ENCODE results near the gene ZNF536. TPM values are rescaled to one million over a fixed set of nuclear protein-coding genes. Genes with fewer than 3 reads are reported as not detected.
A peak's percentile ranks its signal among the peaks of the same experiment; 100 is the strongest.
"Not testable (repeated sequence)": the region's sequence is repeated elsewhere in the genome, so short reads cannot be mapped to it uniquely, and the experiment has no call there.

ZNF536 gene
- total RNA-seq, 4 donors from 2014 or later: 30.8 to 48.7 (median 40.8) TPM

DNA sequence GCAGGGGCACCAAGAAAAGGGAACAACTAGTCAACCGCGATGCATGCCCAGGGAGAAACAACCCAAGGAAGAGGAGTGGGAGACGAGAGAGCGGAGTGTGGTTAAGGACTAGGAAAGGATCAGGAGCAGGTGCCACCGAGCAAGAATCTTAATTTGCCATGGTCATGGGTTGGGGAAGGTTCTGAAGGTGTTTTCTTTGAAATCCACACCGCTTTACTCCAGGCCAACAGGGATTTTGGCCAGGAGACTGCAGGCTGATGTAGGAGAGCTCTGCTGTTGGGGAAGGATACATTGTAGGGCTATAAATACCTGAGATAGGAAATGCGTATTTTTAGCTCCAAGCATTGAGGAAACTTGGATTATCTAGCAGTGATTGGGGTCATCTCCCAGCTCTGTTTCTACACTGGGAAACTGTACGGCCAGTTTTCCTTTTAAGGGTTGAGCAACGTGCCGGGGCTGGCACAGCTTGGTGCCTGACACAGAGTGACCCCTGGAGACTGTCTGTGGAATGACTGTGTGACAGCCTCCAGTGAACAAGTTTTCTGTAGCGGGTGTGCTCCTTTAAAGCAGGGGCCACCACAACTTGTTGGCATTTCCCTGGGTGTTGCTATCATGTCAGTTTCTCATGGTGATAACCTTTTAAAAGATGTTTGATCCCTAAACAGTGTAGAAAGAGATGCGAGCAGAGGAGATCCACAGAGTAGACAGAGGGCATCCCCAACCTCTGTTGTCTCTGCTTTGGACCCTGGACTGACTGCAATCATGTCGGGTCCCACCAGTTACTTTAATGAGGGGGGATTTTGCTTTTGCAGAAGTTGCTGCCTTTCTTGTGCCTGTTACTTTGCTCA is 34.3 kb downstream of the ZNF536 start:
- DNase-seq (ENCODE audit: low spot score in 2 of 2): no peak
- Histone ChIP-seq H3K36me3 (no peaks in the 10 kb centered on the region), H3K4me1 (peaks cover 0 to 19% (median 3%) of the 10 kb centered on the region in 4 donors), H3K27ac (peak overlapping the region in 3 of 4 donors; percentile 8 to 46 (median 9)), H3K4me3 (no peak overlapping the region), H3K9me3 (no peaks in the 10 kb centered on the region), H3K27me3 (no peaks in the 10 kb centered on the region)
- WGBS, 2 donors: 56 to 58% methylated on average over 13 of the region's 13 CpGs
- TF ChIP-seq EP300 (IDR thresholded peaks at IDR 0.05) (no peak), POLR2A (IDR thresholded peaks at IDR 0.05) (no peak)
- TF ChIP-seq, protein P1, sequence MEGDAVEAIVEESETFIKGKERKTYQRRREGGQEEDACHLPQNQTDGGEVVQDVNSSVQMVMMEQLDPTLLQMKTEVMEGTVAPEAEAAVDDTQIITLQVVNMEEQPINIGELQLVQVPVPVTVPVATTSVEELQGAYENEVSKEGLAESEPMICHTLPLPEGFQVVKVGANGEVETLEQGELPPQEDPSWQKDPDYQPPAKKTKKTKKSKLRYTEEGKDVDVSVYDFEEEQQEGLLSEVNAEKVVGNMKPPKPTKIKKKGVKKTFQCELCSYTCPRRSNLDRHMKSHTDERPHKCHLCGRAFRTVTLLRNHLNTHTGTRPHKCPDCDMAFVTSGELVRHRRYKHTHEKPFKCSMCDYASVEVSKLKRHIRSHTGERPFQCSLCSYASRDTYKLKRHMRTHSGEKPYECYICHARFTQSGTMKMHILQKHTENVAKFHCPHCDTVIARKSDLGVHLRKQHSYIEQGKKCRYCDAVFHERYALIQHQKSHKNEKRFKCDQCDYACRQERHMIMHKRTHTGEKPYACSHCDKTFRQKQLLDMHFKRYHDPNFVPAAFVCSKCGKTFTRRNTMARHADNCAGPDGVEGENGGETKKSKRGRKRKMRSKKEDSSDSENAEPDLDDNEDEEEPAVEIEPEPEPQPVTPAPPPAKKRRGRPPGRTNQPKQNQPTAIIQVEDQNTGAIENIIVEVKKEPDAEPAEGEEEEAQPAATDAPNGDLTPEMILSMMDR (IDR thresholded peaks at IDR 0.05): peak; percentile 17 to 43 (median 40)

DNA sequence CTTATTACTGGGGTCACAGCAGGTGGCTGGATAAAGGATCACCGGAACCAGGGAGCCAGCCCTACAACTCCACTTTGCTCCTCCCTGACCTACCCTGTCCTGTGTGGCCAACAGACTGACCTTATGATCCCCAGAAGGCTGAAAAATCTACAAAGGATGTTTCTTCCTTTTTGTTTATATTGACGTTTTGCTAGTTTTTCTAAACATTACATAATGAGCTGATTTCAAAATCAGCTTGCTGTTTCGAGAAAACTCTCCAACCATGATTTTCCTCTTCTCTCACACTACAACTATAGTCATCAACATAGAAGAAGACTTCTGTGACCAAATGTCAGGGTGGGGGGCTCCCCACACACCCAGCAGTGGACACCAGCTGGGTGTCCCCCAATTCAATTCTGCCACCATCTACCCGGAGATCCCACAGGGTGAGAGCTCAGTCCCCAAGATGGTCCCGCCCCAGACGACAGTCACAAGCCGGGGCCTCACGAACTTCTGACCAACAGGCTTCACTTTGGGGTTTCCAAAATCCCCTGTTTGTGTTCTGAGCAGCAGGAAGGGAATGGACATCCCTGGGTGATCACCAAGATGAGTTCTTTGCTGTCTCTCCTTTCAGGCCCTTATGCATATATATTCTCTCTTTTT is 35.0 kb downstream of the ZNF536 start:
- Histone ChIP-seq H3K9me3 (no peaks in the 10 kb centered on the region), H3K4me1 (peaks cover 0 to 19% (median 3%) of the 10 kb centered on the region in 4 donors), H3K4me3 (no peak overlapping the region), H3K27ac (peak overlapping the region in 2 of 4 donors; percentile 8 to 46), H3K27me3 (no peaks in the 10 kb centered on the region), H3K36me3 (no peaks in the 10 kb centered on the region)
- DNase-seq (ENCODE audit: low spot score in 2 of 2): no peak
- WGBS, 2 donors: 64 to 67% methylated on average over 8 of the region's 8 CpGs
- TF ChIP-seq POLR2A (IDR thresholded peaks at IDR 0.05): no peak
- TF ChIP-seq EP300 (IDR thresholded peaks at IDR 0.05): no peak
- TF ChIP-seq, protein P1 (IDR thresholded peaks at IDR 0.05): no peak

DNA sequence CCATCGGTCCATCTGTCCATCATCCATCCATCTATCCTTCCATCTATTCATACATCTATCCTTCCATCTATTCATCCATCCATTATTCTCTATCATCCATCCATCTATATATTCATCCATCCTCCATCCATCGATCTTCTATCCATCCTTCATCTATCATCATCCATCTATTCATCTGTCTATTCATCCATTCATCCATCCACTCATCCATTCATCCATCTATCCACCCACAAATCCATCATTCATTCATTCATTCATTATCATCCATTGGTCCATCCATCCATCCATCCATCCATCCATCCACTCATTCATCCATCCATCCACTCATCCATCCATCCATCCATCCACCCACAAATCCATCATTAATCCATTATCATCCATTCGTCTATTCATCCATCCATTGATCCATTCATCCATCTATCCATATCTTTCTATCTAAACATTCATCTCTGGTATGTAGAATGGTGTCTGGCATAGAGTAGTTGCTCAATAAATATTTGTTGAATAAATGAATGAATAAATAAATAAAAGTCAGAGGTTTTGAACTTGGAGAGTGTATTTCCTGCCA is 36.6 kb downstream of the ZNF536 start:
- H3K27ac ChIP-seq: no peak overlapping the region
- peaks cover 0 to 10% (median 3%) of the 10 kb centered on the region in 4 donors for H3K4me1 ChIP-seq
- DNase-seq (ENCODE audit: low spot score in 2 of 2): no peak
- no peaks in the 10 kb centered on the region for H3K27me3 ChIP-seq
- TF ChIP-seq EP300 (IDR thresholded peaks at IDR 0.05) (no peak), POLR2A (IDR thresholded peaks at IDR 0.05) (no peak)
- TF ChIP-seq, protein P1 (IDR thresholded peaks at IDR 0.05): no peak
- no peak overlapping the region for H3K4me3 ChIP-seq
- WGBS, 2 donors: 94 to 95% methylated on average over 3 of the region's 3 CpGs
- H3K9me3 ChIP-seq: no peaks in the 10 kb centered on the region
- H3K36me3 ChIP-seq: no peaks in the 10 kb centered on the region

DNA sequence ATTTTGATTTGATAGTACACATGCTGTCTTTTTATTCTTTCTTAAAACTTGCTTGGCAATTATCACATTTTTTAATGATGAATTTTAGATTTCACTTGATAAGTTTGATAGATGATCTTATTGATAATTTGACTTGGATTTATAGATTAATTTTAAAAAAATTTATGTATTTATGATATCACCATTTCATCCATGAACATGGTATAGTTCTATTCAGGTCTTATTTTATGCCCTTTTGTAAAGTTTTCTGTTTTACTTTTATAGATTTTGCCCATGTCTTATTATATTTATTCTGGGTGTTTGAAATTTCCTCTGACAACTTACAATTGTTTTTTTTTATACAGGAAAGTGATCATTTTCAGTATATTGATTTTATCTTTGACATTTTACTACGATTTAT is 39.5 kb downstream of the ZNF536 start:
- no peaks in the 10 kb centered on the region for H3K36me3 ChIP-seq
- H3K9me3 ChIP-seq: no peaks in the 10 kb centered on the region
- 91 to 95% methylated on average over 1 of the region's 1 CpG for WGBS, 2 donors
- no peak for DNase-seq (ENCODE audit: low spot score in 2 of 2)
- H3K27ac ChIP-seq: no peak overlapping the region
- H3K4me1 ChIP-seq: peaks cover 0 to 5% (median 2%) of the 10 kb centered on the region in 4 donors
- TF ChIP-seq, protein P1 (IDR thresholded peaks at IDR 0.05): no peak
- no peak for TF ChIP-seq POLR2A (IDR thresholded peaks at IDR 0.05)
- no peak overlapping the region for H3K4me3 ChIP-seq
- no peaks in the 10 kb centered on the region for H3K27me3 ChIP-seq

DNA sequence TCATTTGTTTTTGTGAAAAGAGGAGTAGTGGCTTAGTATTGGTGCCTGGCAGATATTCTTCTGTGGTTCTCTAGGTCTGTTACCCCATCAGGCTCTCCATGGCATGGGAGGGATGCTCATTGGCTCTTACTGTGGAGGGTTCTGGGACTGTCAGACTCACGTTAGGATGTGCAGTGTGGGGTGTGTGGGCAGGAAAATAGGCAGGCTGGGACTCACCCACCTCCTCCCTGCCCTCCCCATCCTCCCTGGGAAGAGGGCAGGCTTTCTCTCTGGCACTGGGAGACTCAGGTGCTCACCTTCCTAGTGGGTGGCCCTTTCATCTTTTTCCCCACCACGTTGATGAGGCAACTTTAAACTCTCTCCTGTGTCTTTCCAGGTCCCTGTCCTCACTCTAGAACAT is 44.2 kb downstream of the ZNF536 start:
- Histone ChIP-seq H3K9me3 (no peaks in the 10 kb centered on the region), H3K36me3 (no peaks in the 10 kb centered on the region), H3K27ac (no peak overlapping the region), H3K4me1 (peaks cover 0 to 7% (median 5%) of the 10 kb centered on the region in 4 donors), H3K4me3 (no peak overlapping the region), H3K27me3 (no peaks in the 10 kb centered on the region)
- TF ChIP-seq, protein P1 (IDR thresholded peaks at IDR 0.05): no peak
- TF ChIP-seq EP300 (IDR thresholded peaks at IDR 0.05): no peak
- no peak for TF ChIP-seq POLR2A (IDR thresholded peaks at IDR 0.05)
- no peak for DNase-seq (ENCODE audit: low spot score in 2 of 2)
- 47 to 56% methylated on average over 2 of the region's 2 CpGs for WGBS, 2 donors

DNA sequence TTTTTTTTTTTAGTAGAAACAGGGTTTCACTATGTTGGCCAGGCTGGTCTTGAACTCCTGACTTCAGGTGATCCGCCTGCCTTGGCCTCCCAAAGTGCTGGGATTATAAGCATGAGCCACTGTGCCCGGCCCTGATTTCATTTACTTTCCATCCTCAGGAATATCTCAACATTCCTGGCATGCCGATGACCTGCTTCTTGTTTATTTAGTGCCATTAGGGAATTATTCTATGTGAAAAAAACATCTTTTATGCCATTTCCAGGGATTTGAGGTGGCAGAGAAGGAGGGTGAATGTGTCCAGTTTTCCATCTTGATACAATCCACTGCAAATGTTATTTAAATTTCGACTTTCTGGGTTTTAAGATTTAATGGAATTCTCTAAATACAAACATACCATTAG is 45.0 kb downstream of the ZNF536 start:
- not testable (repeated sequence) for H3K9me3 ChIP-seq; H3K4me1 ChIP-seq; H3K36me3 ChIP-seq; H3K4me3 ChIP-seq; H3K27me3 ChIP-seq; H3K27ac ChIP-seq; DNase-seq (ENCODE audit: low spot score in 2 of 2)
- WGBS, 2 donors: 62 to 72% methylated on average over 4 of the region's 4 CpGs

Measured in tibial nerve (tissue), 4 donors.